ENCODE results near the gene PANK1.

- no peak for TF ChIP-seq CEBPB (IDR thresholded peaks at IDR 0.05; ENCODE audit: low read depth, low read length)
- TF ChIP-seq POLR2A (IDR thresholded peaks at IDR 0.05; ENCODE audit: control extremely low read depth in 1 of 2, low read depth in 2 of 2, low read length in 2 of 2), result no peak
- TF ChIP-seq EZH2 (IDR thresholded peaks at IDR 0.05; ENCODE audit: low read depth, low read length, severe bottlenecking), result no peak
- TF ChIP-seq ATF2 (IDR thresholded peaks at IDR 0.05; ENCODE audit: low read length), result no peak
- no peak for TF ChIP-seq POLR2AphosphoS5 (IDR thresholded peaks at IDR 0.05; ENCODE audit: low read depth, low read length)
- TF ChIP-seq CTCF (IDR thresholded peaks at IDR 0.05; ENCODE audit: control extremely low read depth in 1 of 3, insufficient read depth in 1 of 3, low read depth in 1 of 3, low read length in 3 of 3), result no peak
- TF ChIP-seq ZNF274 (IDR thresholded peaks at IDR 0.05; ENCODE audit: borderline replicate concordance, extremely low read depth, low read length), result no peak
- TF ChIP-seq EP300 (IDR thresholded peaks at IDR 0.05; ENCODE audit: borderline replicate concordance in 1 of 2, low read depth in 2 of 2, low read length in 2 of 2), result no peak
- TF ChIP-seq RXRA (IDR thresholded peaks at IDR 0.05; ENCODE audit: insufficient read depth, low read depth, low read length), result no peak
- no peak for TF ChIP-seq CHD2 (IDR thresholded peaks at IDR 0.05; ENCODE audit: low read length)
These were observed 2.8 kb downstream of the PANK1 start for GRCh38 chr10:89642193-89642592.

Measured in H1 (cell line).